HCT116 (cell line): ENCODE data around the gene TRIM66.

Experiments used
- CEBPB ChIP-seq: IDR thresholded peaks from 2 replicates; pipeline ENCODE4 v1.6.1; 2012; ENCODE audit warnings: low read depth
- FOSL1 ChIP-seq: IDR thresholded peaks from 2 replicates; pipeline ENCODE4 v1.6.1; 2012; ENCODE audit warnings: low read depth
- POLR2A ChIP-seq: IDR thresholded peaks from 2 replicates; pipeline ENCODE4 v1.7.0; 2011; ENCODE audit warnings: borderline replicate concordance; ENCODE audit not compliant: insufficient read depth, insufficient read length; ENCODE audit errors: extremely low read depth
- POLR2AphosphoS5 ChIP-seq: IDR thresholded peaks from 2 replicates; pipeline ENCODE4 v1.6.1; 2011; ENCODE audit warnings: mild to moderate bottlenecking, low read depth, low read length, moderate library complexity
- RAD21 ChIP-seq: IDR thresholded peaks from 2 replicates; pipeline ENCODE4 v1.6.1; 2012; ENCODE audit warnings: low read depth, mild to moderate bottlenecking
- ZBTB33 ChIP-seq: IDR thresholded peaks from 2 replicates; pipeline ENCODE4 v1.6.1; 2011; ENCODE audit warnings: mild to moderate bottlenecking, low read length, moderate library complexity; ENCODE audit not compliant: insufficient replicate concordance; ENCODE audit errors: extremely low read depth
- TF ChIP-seq, protein P1 (sequence below), 3 experiments: fragments of 200-600 bp in 1 of 3; sonication (generic) in 1 of 3; IDR thresholded peaks in 2 of 3; conservative IDR thresholded peaks in 1 of 3; 2 replicates each; pipeline ENCODE4 v1.5.1; 2012 to 2017; ENCODE audit warnings: low read depth in 2 of 3, low read length in 2 of 3, antibody characterized with exemption in 1 of 3, borderline replicate concordance in 1 of 3, control low read depth in 1 of 3, mild to moderate bottlenecking in 1 of 3, mixed read lengths in 1 of 3, mixed run types in 1 of 3, moderate library complexity in 1 of 3; ENCODE audit not compliant: insufficient read depth in 1 of 3

DNA sequence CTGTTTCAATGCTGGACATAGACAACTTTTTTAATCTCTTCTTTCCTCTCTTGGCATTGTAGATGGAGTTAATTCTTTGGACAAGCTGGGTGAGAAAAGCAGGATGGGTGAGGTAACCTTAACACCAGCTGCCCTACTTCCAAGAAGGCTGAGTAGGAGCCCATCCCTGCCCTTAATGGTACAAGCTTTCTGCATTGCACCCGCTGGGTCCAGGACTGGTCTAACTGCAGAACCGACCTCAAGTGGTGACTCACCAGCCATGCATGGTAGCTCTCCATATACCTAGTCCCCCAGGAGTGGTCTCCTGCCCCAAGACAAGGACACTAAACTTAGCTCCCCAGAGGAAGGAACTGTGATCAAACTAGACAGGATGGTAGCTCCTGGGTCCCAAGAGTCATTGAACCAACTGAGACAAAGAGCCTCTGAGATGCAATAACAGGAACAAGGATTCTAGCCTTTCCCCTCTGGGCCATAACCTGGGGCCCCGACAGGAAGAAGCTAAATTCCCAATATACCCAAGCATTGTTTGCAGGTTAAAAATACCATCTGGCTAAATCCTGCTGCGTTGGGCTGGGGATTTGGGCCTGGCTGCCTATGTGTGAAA is 32.3 kb upstream of the TRIM66 start:
- TF ChIP-seq CEBPB (no peak), FOSL1 (no peak), POLR2AphosphoS5 (no peak), ZBTB33 (no peak), POLR2A (no peak), RAD21 (no peak)
- TF ChIP-seq, protein P1, sequence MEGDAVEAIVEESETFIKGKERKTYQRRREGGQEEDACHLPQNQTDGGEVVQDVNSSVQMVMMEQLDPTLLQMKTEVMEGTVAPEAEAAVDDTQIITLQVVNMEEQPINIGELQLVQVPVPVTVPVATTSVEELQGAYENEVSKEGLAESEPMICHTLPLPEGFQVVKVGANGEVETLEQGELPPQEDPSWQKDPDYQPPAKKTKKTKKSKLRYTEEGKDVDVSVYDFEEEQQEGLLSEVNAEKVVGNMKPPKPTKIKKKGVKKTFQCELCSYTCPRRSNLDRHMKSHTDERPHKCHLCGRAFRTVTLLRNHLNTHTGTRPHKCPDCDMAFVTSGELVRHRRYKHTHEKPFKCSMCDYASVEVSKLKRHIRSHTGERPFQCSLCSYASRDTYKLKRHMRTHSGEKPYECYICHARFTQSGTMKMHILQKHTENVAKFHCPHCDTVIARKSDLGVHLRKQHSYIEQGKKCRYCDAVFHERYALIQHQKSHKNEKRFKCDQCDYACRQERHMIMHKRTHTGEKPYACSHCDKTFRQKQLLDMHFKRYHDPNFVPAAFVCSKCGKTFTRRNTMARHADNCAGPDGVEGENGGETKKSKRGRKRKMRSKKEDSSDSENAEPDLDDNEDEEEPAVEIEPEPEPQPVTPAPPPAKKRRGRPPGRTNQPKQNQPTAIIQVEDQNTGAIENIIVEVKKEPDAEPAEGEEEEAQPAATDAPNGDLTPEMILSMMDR (IDR thresholded peaks at IDR 0.05 in 2 of 3, conservative IDR thresholded peaks at IDR 0.05 in 1 of 3; ENCODE audit: borderline replicate concordance in 1 of 3, insufficient read depth in 1 of 3, low read depth in 2 of 3, low read length in 2 of 3), result no peak
